DMS53 treated with DMSO at 0.1 percent for 48 hours (cell line): ENCODE data around the gene NT5C3A.
"Not testable (repeated sequence)": the region's sequence is repeated elsewhere in the genome, so short reads cannot be mapped to it uniquely, and the experiment has no call there.

ENCODE experiments used
- DNase-seq: peaks from one replicate; lab custom pipeline; 2025; ENCODE audit not compliant: unreplicated experiment; lab: John Stamatoyannopoulos, UW

Gene NT5C3A

DNA sequence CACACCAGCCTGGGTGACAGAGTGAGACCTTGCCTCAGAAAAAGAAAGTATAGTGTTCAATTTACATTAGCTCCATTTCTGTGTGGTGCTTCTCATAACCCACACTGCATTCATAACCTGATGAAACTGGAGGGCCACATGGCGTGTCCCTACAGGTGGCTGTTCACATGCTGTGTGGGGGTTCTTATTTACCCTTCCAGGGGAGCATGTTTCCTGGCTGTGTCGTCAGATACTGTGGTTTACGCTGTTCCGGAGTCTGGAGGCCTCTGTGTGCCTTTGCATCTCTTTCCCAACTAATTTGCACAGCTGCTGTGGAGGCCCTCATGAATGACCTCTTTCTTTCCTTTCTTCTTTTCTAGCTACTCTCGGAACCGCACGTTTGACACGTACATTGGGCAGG lies 74.4 kb downstream of the NT5C3A start:
- DNase-seq = peak; percentile 97

DNA sequence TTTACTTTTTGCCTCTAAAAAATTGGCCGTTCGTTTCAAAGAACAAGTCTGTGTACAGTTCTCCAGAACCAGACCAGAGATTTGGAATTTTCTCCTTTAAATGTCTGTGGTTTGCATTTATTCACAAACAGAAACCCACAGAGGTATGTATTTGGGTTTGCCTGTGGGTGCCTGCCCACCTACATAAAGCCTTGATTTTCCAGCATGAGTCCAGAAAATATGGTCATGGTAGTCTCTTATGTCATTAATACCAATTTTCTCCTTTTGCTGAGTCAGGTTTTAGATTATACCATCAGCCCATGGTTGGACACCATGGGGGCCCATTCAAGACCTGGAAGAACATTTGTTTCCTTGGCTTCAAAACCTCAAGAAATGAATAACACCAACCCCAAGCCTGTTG lies 82.7 kb downstream of the NT5C3A start:
- DNase-seq = not testable (repeated sequence)

DNA sequence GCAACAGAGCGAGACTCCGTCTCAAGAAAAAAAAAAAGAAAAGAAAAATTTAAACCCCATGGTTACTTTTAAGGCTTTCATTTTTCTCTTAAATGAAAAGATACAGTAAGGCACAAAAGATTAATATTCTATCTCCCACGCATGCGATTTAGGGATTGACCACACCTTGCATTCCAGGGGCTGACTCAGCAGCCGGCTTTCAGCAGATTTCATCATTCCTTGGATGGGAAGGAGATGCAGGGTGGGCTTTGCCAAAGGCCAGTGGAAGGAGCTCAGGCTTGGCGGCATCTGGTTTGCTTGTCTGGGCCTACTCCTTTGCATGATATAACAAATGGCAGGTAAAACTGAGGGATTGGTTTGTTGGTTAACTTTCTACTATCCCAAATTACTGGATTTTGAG lies 83.3 kb downstream of the NT5C3A start:
- DNase-seq = not testable (repeated sequence)

DNA sequence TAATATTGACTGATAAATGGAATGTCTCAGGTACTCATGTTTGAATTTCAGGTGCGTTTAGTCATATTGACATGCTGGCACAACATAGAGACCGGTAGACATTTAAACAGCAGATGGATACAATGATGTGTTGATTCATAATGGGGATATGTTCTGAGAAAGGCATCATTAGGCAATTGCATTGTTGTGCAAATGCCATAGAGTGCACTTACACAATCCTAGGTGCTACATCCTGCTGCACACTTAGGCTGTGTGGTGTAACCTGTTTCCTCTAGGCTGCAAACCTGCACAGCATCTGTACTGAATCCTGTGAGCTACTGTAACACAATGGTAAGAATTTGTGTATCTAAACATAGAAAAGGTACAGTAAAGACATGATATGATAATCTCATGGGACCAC lies 85.4 kb downstream of the NT5C3A start:
- DNase-seq = not testable (repeated sequence)

GRCh38 chr7:32971967-32972366 lies 90.6 kb downstream of the NT5C3A start:
- DNase-seq = not testable (repeated sequence)

- DNase-seq = not testable (repeated sequence)
Observed at GRCh38 chr7:32967268-32967582, 95.4 kb downstream of the NT5C3A start.

GRCh38 chr7:32966489-32967267 lies 95.9 kb downstream of the NT5C3A start:
- DNase-seq = not testable (repeated sequence)

DNA sequence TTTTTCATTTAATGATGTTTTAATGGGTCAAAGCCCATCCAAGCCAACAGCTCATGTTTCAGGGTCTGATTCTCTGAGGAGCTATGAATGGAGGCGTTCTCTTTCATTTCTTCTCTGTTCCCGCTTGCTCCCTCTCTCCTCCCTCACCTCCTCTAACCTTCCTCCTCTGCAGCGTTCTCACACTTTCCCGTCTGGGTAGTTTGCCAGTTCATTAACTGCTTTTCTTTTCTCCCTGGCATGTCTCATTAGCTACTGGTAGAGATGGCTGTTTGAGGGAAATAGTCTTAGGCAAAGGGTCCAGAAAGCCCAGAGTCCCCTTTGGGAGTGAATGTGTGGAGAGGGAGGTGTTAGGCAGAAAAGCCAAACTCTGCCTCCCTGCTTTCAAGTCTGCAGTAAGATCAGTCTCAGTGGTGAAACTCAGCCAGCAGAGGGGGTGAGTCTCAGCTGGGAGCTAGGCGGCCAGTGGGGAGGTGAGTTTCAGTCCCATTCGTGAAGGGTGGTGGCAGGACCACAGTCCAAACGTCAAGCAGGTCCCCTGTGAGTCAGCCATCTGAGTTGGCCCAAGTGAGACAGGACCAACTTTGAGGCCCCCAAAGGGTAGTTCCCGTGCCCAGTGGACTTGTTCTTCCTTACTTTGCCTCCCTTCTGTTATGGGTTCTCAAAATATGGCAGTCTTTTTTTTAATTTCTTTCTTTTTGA lies 98.0 kb downstream of the NT5C3A start:
- DNase-seq = not testable (repeated sequence)
